Raji (cell line): ENCODE data around the gene TMEM232.

Experiments
- POLR2A ChIP-seq: IDR thresholded peaks from 2 replicates; pipeline ENCODE4 v1.6.1; 2011; ENCODE audit warnings: low read depth, low read length, control low read depth; ENCODE audit not compliant: insufficient read depth

TMEM232 gene

GRCh38 chr5:110726249-110727024 lies at the start of gene TMEM232:
TMEM232 (minus strand) TSS chr5:110726671; CDS start chr5:110667352, 59,319 bp downstream.
- 0 out of 2 replicates have a peak, but pooled peaks have one; percentile 23 for TF ChIP-seq POLR2A

- no peak for TF ChIP-seq POLR2A
Observed at GRCh38 chr5:110770286-110770685, 43.8 kb upstream of the TMEM232 start.

GRCh38 chr5:110769000-110769681 lies 42.7 kb upstream of the TMEM232 start:
- TF ChIP-seq POLR2A, result no peak

- no peak for TF ChIP-seq POLR2A
Observed at GRCh38 chr5:110768138-110768860, 41.8 kb upstream of the TMEM232 start.

GRCh38 chr5:110760158-110760557 lies 33.7 kb upstream of the TMEM232 start:
- no peak for TF ChIP-seq POLR2A

GRCh38 chr5:110757118-110757729 lies 30.8 kb upstream of the TMEM232 start:
- no peak for TF ChIP-seq POLR2A

- TF ChIP-seq POLR2A, result no peak
Observed at GRCh38 chr5:110754181-110754580, 27.7 kb upstream of the TMEM232 start.

GRCh38 chr5:110753600-110753999 lies 27.1 kb upstream of the TMEM232 start:
- no peak for TF ChIP-seq POLR2A

GRCh38 chr5:110752953-110753352 lies 26.5 kb upstream of the TMEM232 start:
- TF ChIP-seq POLR2A, result no peak

GRCh38 chr5:110751902-110752762 lies 25.7 kb upstream of the TMEM232 start:
- peak; percentile 62 for TF ChIP-seq POLR2A

GRCh38 chr5:110738812-110739651 lies 12.6 kb upstream of the TMEM232 start, which contains the start of gene SLC25A46:
SLC25A46 (plus strand) TSS chr5:110739007; CDS start chr5:110739120, 113 bp downstream.
- peak; percentile 86 for TF ChIP-seq POLR2A

- no peak for TF ChIP-seq POLR2A
Observed at GRCh38 chr5:110738503-110738811, 12.0 kb upstream of the TMEM232 start.

GRCh38 chr5:110736753-110737152 lies 10.3 kb upstream of the TMEM232 start:
- TF ChIP-seq POLR2A, result no peak
